K562 (cell line): ENCODE results near the gene PDCD1. TPM values are rescaled to one million over a fixed set of nuclear protein-coding genes. Genes with fewer than 3 reads are reported as not detected.

Source experiments
- CEBPZ ChIP-seq: fragments of 150-350 bp; IDR thresholded peaks from 2 replicates; pipeline ENCODE4 v1.6.1; 2014; ENCODE audit warnings: low read depth, mild to moderate bottlenecking, low read length, borderline replicate concordance
- GATA2 ChIP-seq: sonication (generic); formaldehyde crosslinking; IDR thresholded peaks from 2 replicates; pipeline ENCODE4 v1.4.0; 2020; ENCODE audit warnings: mild to moderate bottlenecking, missing genetic modification reagents
- HNRNPUL1 ChIP-seq: fragments of 200-400 bp; formaldehyde crosslinking; IDR thresholded peaks from 2 replicates; pipeline ENCODE4 v1.6.1; 2017; ENCODE audit warnings: low read length
- MAX ChIP-seq: sonication (generic); formaldehyde crosslinking; IDR thresholded peaks from 2 replicates; pipeline ENCODE4 v1.9.0; 2022; ENCODE audit warnings: mild to moderate bottlenecking, missing genetic modification reagents
- MNT ChIP-seq, 2 experiments: fragments of 450-650 bp; conservative IDR thresholded peaks; 2 replicates each; pipeline ENCODE4 v1.6.1; 2017; ENCODE audit warnings: mild to moderate bottlenecking in 2 of 2, moderate library complexity in 2 of 2
- MTA2 ChIP-seq: fragments of 450-650 bp; IDR thresholded peaks from 2 replicates; pipeline ENCODE4 v1.6.1; 2016; ENCODE audit warnings: low read depth
- SIX5 ChIP-seq, 2 experiments: IDR thresholded peaks; 2 replicates each; pipeline ENCODE4 v1.6.1; 2011; ENCODE audit warnings: low read length in 2 of 2, borderline replicate concordance in 1 of 2, low read depth in 1 of 2, mild to moderate bottlenecking in 1 of 2, moderate library complexity in 1 of 2; ENCODE audit not compliant: insufficient read depth in 1 of 2
- ZBTB40 ChIP-seq, 2 experiments: fragments of 450-650 bp in 1 of 2; sonication (generic) in 1 of 2; formaldehyde crosslinking in 1 of 2; IDR thresholded peaks; 2 replicates each; pipeline versions ENCODE4 v1.7.1 to v1.9.0; 2016 to 2022; ENCODE audit warnings: inconsistent platforms in 1 of 2, mild to moderate bottlenecking in 1 of 2, missing genetic modification reagents in 1 of 2
- ZFPM2 ChIP-seq: fragments of 250-450 bp; sonication (Bioruptor Pico); IDR thresholded peaks from 2 replicates; pipeline ENCODE4 v1.5.1; 2022; ENCODE audit warnings: mild to moderate bottlenecking
- ZNF282 ChIP-seq: sonication (generic); formaldehyde crosslinking; IDR thresholded peaks from 2 replicates; pipeline ENCODE4 v1.8.1; 2023; ENCODE audit warnings: missing genetic modification reagents
- ZNF561 ChIP-seq: fragments of 450-650 bp; formaldehyde crosslinking; conservative IDR thresholded peaks from 2 replicates; pipeline ENCODE4 v1.4.0; 2020; ENCODE audit warnings: mild to moderate bottlenecking, moderate library complexity
- ZSCAN29 ChIP-seq: fragments of 450-650 bp; IDR thresholded peaks from 2 replicates; pipeline ENCODE4 v1.6.1; 2017
- polyA plus RNA-seq, 8 experiments: library from polyadenylated mRNA; depleted of rRNA in 4 of 8; stranded (reverse) in 5 of 8; unstranded in 3 of 8; fragments of >200 nt; fragmentation: Nextera tagmentation in 2 of 8; fragmentation: Illumina TruSeq in 1 of 8; extraction: Ambion mirVana in 2 of 8; extraction: Trizol in 1 of 8; gene quantifications; 2 replicates each; pipeline versions ENCODE4 v1.2.1 to v1.2.3, GENCODE V29; 2011 to 2014; ENCODE audit warnings: inconsistent platforms in 1 of 8, missing spikeins in 1 of 8
- total RNA-seq, 7 experiments: library from RNA; depleted of rRNA in 6 of 7; stranded (reverse); fragments of >200 nt in 6 of 7; fragmentation: Illumina TruSeq in 2 of 7; extraction: Trizol in 2 of 7; gene quantifications; 2 replicates each; pipeline versions ENCODE4 v1.2.1 to v1.2.3, GENCODE V29; 2011 to 2021; ENCODE audit warnings: low replicate concordance in 1 of 7

The PDCD1 gene
- total and polyA plus RNA-seq, 9 of the 15 experiments (the other 6 are each of a cell fraction or from before 2014, with no cell fraction given): 0.15 to 2.5 (median 1.0) TPM; not detected in 2

- TF ChIP-seq ZBTB40 (IDR thresholded peaks at IDR 0.05): no peak
- TF ChIP-seq ZBTB40 (CRISPR knock-in tag; IDR thresholded peaks at IDR 0.05): 0 out of 2 replicates have a peak, but pooled peaks have one; percentile 20
- TF ChIP-seq GATA2 (CRISPR knock-in tag): no peak
- TF ChIP-seq MTA2: no peak
- TF ChIP-seq CEBPZ: no peak
- no peak for TF ChIP-seq MNT (conservative IDR thresholded peaks at IDR 0.05)
- 0 out of 2 replicates have a peak, but pooled peaks have one; percentile 47 for TF ChIP-seq ZNF282
- no peak for TF ChIP-seq ZFPM2 (CRISPR knock-in tag)
- no peak for TF ChIP-seq ZNF561 (CRISPR knock-in tag)
- TF ChIP-seq MAX (CRISPR knock-in tag): peak; percentile 69
- TF ChIP-seq SIX5 (IDR thresholded peaks at IDR 0.05; ENCODE audit: borderline replicate concordance in 1 of 2, insufficient read depth in 1 of 2, low read depth in 1 of 2, low read length in 2 of 2): no peak
- no peak for TF ChIP-seq ZSCAN29
- TF ChIP-seq HNRNPUL1: no peak
Measured at GRCh38 chr2:241844831-241845578, 13.7 kb downstream of the PDCD1 start (continued).
